ENCODE measurements around the gene AURKA.

Gene AURKA

DNA sequence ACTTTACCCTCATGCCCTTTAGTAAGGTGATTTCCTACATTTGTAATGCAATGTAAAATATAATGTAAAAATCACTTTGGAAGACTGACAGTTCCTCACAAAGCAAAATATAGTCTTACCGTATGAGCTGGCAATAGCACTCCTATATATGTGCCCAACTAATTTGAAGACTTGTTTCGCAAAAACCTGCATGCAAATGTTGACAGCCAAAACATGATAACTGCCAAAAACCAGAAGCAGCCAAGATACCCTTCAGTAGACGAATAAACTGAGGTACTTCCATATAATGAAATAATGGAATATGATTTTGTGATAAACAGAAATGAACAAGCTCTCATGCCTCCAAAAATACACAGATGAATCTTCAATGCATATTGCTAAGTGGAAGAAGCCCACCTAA is 13.6 kb downstream of the AURKA start:
- H3K27ac ChIP-seq, result no peak overlapping the region
- TF ChIP-seq CTCF (conservative IDR thresholded peaks at IDR 0.05), result no peak

GRCh38 chr20:56376331-56376730 is 15.7 kb downstream of the AURKA start:
- TF ChIP-seq CTCF (conservative IDR thresholded peaks at IDR 0.05), result no peak
- no peak overlapping the region; the same call in 1 of the 2 replicates for H3K27ac ChIP-seq

DNA sequence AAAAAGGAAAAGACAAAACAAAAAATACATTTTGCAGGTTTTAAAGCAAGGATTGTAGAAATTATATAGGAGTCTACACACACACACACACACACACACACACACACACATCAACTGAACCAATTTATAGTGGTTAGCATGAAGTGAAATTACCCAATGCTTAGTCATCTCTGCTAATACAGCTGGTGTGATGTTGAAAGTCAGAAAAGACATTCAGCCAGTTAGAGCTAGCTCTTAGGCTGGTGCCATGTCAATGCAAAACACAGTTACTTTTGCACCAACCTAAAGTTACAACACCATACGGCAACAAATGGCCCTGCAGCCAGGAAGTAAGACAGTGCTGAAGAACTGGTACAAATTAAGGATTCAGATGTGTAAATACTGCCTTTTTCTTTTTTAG is 18.1 kb downstream of the AURKA start:
- TF ChIP-seq CTCF (conservative IDR thresholded peaks at IDR 0.05), result no peak
- no peak overlapping the region for H3K27ac ChIP-seq

GRCh38 chr20:56372850-56373249 is 19.2 kb downstream of the AURKA start:
- TF ChIP-seq CTCF (conservative IDR thresholded peaks at IDR 0.05), result no peak
- no peak overlapping the region for H3K27ac ChIP-seq

DNA sequence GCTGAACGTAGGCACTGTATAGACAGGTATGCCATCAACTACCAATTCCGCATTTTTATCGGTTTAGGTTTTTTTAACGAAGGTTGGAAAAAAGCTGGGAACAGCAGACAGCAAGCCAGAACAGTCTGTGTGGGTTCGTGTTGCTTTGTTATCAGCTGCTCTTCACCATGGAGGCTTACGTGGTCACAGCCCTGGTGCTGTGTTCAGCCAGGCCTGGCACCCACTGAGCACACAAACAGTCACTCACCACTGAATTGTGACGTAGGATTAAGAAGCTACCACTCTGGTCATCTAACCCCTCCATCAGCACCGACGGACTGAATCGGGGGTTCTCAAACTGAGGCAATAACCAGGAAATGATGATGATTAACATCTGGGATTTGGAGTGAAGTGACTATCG is 20.0 kb downstream of the AURKA start:
- TF ChIP-seq CTCF (conservative IDR thresholded peaks at IDR 0.05), result no peak
- no peak overlapping the region for H3K27ac ChIP-seq

GRCh38 chr20:56369179-56369578 is 22.8 kb downstream of the AURKA start:
- no peak for TF ChIP-seq CTCF (conservative IDR thresholded peaks at IDR 0.05)
- H3K27ac ChIP-seq, result no peak overlapping the region

- no peak for TF ChIP-seq CTCF (conservative IDR thresholded peaks at IDR 0.05)
- H3K27ac ChIP-seq, result no peak overlapping the region
Measured at GRCh38 chr20:56368351-56369134, 23.5 kb downstream of the AURKA start.
